ENCODE measurements around the gene ZMIZ2. TPM values are rescaled to one million over a fixed set of nuclear protein-coding genes. Genes with fewer than 3 reads are reported as not detected.

ZMIZ2 gene
- total and polyA plus RNA-seq, 9 of the 15 experiments (the other 6 are each of a cell fraction or from before 2014, with no cell fraction given): 0.13 to 40.3 (median 4.9) TPM

DNA sequence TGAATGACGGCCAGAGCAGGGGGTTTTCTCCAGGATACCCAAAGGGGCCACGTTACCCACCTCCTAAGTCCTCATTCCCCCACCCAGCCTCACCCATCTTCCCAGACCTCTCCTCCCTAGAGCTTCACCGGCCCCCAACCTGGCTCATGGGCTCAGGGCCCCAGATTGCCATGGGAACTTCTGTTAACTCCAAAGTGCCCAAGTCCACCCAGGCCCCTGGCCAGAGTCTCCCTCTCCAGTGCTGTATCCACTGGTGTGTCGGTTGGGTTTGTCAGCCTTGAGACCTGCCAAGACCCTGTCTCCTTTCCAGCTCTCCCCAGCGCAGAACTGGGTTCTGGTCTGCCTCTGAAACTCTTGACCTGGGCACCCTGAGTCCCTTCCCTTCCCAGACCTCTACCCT lies 37.1 kb upstream of the ZMIZ2 start (continued):
- TF ChIP-seq, protein P1, sequence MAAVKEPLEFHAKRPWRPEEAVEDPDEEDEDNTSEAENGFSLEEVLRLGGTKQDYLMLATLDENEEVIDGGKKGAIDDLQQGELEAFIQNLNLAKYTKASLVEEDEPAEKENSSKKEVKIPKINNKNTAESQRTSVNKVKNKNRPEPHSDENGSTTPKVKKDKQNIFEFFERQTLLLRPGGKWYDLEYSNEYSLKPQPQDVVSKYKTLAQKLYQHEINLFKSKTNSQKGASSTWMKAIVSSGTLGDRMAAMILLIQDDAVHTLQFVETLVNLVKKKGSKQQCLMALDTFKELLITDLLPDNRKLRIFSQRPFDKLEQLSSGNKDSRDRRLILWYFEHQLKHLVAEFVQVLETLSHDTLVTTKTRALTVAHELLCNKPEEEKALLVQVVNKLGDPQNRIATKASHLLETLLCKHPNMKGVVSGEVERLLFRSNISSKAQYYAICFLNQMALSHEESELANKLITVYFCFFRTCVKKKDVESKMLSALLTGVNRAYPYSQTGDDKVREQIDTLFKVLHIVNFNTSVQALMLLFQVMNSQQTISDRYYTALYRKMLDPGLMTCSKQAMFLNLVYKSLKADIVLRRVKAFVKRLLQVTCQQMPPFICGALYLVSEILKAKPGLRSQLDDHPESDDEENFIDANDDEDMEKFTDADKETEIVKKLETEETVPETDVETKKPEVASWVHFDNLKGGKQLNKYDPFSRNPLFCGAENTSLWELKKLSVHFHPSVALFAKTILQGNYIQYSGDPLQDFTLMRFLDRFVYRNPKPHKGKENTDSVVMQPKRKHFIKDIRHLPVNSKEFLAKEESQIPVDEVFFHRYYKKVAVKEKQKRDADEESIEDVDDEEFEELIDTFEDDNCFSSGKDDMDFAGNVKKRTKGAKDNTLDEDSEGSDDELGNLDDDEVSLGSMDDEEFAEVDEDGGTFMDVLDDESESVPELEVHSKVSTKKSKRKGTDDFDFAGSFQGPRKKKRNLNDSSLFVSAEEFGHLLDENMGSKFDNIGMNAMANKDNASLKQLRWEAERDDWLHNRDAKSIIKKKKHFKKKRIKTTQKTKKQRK (IDR thresholded peaks at IDR 0.05; ENCODE audit: borderline replicate concordance, low read depth, low read length): no peak
- TF ChIP-seq MYC (IDR thresholded peaks at IDR 0.05; ENCODE audit: low read depth, low read length): no peak
- no peak for TF ChIP-seq MYC (CRISPR knock-in tag; IDR thresholded peaks at IDR 0.05; ENCODE audit: borderline replicate concordance, low read depth)
- TF ChIP-seq MBD2 (IDR thresholded peaks at IDR 0.05; ENCODE audit: borderline replicate concordance, low read depth): no peak
- TF ChIP-seq, protein P2, sequence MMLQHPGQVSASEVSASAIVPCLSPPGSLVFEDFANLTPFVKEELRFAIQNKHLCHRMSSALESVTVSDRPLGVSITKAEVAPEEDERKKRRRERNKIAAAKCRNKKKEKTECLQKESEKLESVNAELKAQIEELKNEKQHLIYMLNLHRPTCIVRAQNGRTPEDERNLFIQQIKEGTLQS (IDR thresholded peaks at IDR 0.05): no peak
- TF ChIP-seq, protein P2 (CRISPR knock-in tag; conservative IDR thresholded peaks at IDR 0.05): no peak
- TF ChIP-seq SMARCA4 (IDR thresholded peaks at IDR 0.05): no peak
- TF ChIP-seq CBX3 (IDR thresholded peaks at IDR 0.05; ENCODE audit: borderline replicate concordance in 1 of 2, low read length in 2 of 2): no peak
- no peak for TF ChIP-seq CHCHD3 (CRISPR knock-in tag; IDR thresholded peaks at IDR 0.05)
- no peak for TF ChIP-seq JUND (IDR thresholded peaks at IDR 0.05; ENCODE audit: borderline replicate concordance, low read depth, low read length)
- no peak for TF ChIP-seq JUND (tag; IDR thresholded peaks at IDR 0.05; ENCODE audit: borderline replicate concordance, low read depth, low read length)
- no peak for TF ChIP-seq ZNF707 (CRISPR knock-in tag; conservative IDR thresholded peaks at IDR 0.05)
- TF ChIP-seq ZNF12 (CRISPR knock-in tag; IDR thresholded peaks at IDR 0.05): no peak
- TF ChIP-seq HMG20A (CRISPR knock-in tag; conservative IDR thresholded peaks at IDR 0.05): no peak
- TF ChIP-seq MCM5 (IDR thresholded peaks at IDR 0.05; ENCODE audit: low read depth): no peak
- TF ChIP-seq SUPT5H (IDR thresholded peaks at IDR 0.05): no peak
- no peak for TF ChIP-seq ZNF146 (CRISPR knock-in tag; IDR thresholded peaks at IDR 0.05; ENCODE audit: unreplicated experiment)
